Measurements from ENCODE around the gene HDAC11.
"Not testable (repeated sequence)": the region's sequence is repeated elsewhere in the genome, so short reads cannot be mapped to it uniquely, and the experiment has no call there.

HDAC11 gene

DNA sequence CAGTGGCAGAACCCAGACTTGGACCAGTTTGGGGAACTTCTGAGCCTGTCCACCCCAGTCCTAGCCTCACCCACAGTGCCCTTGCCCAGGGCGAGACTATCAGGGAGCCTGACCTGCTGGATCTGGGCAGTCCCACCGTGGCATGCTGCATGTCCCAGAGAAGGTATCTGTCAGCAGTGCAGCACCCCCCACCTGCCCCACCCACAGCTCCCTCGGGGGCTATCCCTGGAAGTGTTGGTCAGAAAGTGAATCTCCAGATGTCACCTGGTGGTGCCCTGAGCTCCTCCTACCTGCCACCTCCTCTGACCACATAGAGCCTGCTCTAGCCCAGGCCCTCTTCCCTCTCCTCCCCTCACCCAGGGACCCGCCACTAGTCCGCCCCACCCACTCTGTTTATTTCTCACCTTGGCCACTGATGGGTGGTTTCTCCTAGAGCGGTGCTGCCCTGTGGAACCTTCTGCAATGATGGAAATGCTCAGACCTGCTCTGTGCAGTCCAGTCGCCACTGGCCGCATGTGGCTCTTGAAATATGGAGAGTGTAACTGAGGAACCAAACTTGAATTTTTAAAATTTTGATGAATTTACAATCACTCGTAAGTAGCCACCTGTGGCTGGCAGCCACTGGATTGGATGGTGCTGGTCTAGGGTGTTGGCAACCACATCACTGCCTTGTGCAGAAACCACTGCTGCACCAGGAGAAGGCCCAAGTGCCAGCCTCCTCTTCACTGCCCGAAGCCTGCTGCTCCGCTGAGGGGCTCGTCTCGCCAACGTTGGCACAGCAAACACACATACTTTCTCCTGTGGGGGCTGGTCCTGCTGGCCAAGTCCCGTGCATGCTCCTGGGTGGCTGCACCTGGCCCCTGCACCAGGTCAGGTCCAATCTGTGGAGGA lies 13.1 kb downstream of the HDAC11 start:
- DNase-seq (ENCODE audit: extremely low read depth in 1 of 2, low read depth in 1 of 2), result no peak

DNA sequence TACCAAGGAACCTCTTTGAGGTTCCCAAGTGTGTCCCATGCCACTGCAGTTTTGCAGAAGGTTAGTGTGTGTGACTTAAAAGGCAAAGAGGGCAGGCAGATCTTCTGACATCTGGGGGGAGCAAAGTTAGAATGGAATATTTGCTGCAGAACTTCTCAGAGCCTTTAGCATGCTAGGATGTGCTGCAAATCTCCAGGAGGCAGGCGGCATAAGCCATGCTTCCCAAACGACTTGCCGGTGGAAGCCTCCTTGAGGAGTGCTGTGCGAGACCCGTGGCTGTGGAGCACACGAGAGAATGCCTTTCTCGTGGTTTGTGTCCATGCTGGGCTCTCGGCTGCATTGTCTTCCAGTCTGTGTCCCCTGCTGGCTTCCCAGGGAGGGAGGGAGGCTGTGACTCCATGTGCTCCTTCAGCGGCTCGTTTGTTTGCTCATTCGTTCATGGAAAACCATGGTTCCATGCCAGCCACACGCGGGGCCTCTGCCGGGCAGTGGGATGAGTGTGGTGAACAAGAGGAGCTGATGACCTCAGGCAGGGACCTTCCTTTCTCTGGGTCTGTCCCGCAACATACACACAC lies 13.8 kb downstream of the HDAC11 start:
- no peak for DNase-seq (ENCODE audit: extremely low read depth in 1 of 2, low read depth in 1 of 2)

DNA sequence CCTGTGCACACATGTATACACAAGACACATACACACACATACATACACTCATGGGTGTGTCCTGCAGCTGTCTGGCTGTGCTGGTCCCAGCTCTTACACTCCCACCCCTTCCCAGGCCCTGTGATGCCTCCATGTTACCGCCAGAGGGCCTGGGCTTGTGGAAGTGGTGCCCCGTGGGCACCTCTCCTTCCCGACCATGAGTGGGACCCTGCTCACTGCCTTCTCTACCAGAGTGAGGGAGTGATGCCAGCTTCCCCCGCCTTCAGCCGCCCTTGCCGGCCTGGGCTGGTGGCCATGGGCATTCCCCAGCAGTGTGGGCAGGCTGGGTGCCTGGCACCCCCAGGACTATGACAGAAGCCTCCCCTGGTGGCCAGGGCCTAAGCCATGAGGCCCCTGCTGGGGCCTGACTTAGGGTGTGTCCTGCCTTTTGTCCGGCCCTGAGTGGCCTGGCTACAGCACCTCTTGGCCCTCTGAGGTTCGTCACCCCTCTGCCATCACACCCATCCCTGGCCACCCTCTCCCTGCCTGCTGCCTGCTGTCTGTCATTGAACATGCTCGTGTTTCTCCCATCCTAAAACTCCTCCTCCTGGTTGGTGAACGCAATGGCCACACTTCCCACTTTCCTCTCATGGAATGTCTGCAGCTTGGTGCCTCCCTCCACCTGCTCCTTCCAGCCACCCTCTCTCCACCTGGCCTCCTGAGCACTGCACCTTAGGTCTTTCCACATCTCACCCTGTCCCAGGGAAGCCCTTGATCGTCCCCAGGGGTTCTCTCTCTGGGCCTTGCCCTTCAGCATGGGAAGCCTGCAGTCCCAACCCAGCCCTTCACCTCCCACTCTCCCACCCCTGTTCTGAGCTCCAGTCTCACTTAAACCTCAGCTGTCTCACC lies 14.6 kb downstream of the HDAC11 start:
- no peak for DNase-seq (ENCODE audit: extremely low read depth in 1 of 2, low read depth in 1 of 2)

DNA sequence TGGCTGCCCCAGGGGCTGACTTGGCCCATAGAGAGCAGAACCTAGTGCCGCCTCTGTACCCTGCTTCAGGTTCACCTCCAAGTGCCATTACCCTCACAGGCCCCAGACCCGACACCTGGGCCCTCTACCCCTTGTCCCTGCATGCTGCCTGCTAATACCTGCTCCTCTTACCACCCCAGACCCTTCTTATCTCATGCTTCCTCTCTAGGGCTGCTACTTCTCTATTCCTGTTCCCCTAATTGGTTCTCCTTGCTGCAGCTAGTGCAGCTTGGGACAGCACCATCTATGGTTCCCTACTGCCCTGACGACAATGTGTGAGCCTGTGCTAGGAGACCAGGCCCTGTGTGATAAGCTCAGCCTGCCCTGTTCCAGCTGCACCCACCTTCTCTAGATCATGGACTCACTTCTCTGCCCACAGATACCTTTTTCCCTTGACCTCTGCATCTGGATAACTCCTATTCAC lies 15.3 kb downstream of the HDAC11 start:
- DNase-seq (ENCODE audit: extremely low read depth in 1 of 2, low read depth in 1 of 2), result no peak

DNA sequence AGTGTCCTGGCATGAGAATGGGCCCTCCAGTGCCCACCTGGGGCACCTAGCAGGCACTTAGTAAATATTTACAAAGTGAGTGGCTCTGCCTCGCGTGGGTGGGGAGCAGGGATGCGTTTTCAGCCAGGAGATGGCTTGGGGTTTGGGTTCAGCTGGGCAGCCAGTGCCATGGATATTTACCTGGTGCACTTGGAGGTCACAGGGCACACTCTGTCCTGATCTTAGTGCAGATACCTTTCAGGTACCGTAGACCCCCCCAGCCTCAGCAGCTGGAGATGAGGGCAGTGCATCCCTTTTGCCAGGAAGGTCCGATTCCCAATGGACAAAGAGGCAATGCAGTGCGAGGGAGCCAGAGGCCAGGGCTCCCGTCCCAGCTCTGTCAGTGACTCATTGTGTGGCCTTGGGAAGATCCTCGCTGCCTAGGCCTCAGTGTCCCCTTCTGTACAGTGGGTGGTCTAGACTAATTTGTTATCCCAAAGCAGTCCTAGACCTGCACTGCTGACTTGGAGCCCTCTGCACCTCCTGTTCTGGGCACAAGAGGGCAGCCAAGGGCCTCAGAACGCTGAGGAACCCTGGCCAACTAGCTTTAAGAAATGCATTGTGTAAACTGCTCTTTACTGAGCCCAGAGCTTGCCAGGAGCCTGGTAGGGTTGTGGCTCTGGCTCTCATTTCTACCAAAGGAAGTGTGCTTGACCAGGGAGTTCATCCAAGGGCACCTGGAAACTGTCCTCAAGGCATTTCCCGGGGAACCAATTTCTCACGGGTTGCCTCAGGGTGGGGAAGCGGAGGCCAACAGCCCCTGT lies 16.0 kb downstream of the HDAC11 start:
- peak; percentile 25 to 38 for DNase-seq (ENCODE audit: extremely low read depth in 1 of 2, low read depth in 1 of 2)

DNA sequence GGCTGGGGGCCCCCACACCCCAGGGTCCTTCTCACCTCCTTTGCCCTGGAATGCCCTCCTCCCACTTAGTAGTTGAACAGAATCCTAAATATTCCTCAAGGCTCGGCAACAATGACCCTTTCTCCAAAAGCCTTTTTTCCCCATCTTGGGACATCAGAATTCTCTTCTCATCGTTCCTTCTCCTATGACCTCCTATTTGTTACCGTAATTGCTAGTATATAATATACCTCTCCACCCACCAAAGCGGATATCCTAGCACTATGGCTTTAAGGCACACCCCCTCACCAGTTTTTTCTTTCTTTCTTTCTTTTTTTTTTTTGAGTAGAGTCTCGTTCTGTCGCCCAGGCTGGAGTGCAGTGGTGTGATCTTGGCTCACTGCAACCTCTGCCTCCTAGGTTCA lies 16.8 kb downstream of the HDAC11 start:
- no peak for DNase-seq (ENCODE audit: extremely low read depth in 1 of 2, low read depth in 1 of 2)

DNA sequence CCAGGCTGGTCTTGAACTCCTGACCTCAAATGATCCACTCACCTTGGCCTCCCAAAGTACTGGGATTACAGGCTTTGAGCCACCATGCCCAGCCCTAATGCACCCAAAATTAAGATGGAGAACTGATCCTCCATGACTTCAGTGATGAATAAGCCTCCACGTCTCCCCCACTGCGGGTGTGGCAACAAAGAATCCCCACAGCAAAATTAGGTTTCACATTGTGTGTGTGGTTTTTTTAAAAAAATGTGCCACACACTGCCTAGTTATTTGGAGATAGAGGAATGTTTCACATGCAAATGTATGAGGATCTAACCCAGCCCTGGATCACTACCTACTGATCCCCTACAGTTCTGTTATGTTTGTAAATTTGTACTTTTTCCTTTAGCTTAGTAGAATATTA lies 17.3 kb downstream of the HDAC11 start:
- DNase-seq (ENCODE audit: extremely low read depth in 1 of 2, low read depth in 1 of 2), result no peak

DNA sequence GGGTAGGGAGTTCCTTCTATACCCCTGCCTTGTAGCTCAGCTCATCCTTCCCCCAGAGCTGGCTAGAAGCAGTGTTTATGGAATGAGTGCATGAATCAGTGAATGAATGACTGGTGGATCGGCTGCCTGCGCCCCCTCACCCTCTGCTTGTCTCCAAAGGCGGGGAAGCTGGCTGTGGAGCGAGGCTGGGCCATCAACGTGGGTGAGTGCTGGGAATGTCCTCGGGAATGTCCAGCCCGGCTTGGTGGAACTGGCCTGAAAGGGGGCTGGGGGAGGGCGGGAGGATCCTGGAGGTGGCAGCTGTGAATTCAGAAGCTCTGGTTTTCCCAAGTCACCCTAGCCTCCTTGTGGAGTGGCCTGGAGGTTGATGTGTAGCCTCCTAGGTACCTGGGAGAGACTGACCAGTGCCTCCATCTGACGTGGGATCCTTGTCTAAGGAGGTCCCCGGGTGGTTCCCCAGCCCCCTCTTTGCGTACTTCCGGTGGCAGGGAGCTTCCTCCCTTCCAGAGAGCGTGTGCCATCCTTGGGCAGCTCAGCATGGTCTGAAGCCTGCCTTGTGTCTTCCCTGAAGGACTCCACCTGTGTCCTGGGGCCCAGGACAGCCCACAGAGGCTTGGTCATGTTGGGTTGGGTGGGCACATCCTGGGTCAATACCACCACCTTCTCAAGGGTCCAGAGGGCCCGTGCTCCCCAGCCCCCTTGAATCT lies 18.4 kb downstream of the HDAC11 start:
- no peak for DNase-seq (ENCODE audit: extremely low read depth in 1 of 2, low read depth in 1 of 2)

DNA sequence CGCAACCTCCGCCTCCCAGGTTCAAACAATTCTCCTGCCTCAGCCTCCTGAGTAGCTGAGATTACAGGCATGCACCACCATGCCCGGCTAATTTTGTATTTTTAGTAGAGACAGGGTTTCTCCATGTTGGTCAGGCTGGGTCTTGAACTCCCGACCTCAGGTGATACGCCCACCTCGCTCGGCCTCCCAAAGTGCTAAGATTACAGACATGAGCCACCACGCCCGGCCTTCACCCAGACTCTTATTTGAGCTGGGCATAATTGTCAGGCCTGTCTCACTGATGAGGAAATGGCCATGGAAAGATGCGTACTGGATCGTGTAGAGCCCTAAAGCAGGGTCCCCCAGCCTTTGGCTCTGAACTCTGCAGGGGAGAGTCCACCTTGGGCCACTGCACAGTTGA lies 19.1 kb downstream of the HDAC11 start:
- DNase-seq (ENCODE audit: extremely low read depth in 1 of 2, low read depth in 1 of 2), result not testable (repeated sequence)

DNA sequence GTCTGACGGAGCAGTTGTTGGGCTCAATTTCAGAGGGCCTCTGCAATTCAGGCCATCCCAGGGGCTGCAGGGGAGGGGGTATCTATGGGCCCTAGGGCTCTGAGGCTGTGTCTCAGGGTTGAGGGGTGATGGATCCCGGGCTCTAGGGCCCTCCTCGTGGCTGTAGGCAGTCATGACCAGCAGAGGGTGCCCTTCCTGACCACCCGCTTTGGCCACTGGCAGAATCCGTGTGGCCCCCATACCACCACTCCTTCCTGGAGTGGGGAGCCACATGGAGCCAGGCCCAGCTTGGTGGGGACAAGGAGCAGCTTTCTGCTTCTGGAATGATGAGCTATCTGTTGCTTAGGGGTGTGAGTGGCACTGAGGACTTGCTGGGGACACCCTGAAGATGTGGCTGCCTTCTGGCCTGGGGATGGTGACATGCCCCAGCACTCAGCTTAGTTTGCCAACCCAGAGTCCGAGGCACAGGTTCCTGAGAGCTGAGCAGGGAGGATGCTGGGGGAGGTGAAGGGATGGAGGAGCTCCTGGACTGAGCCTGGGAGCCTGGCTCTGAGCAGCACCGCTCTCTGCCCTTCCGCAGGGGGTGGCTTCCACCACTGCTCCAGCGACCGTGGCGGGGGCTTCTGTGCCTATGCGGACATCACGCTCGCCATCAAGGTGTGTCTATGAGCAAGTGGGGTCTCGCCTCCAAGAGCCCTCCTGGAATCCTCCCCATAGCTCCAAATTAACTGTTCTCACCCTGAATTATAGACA lies 20.2 kb downstream of the HDAC11 start:
- no peak for DNase-seq (ENCODE audit: extremely low read depth in 1 of 2, low read depth in 1 of 2)

DNA sequence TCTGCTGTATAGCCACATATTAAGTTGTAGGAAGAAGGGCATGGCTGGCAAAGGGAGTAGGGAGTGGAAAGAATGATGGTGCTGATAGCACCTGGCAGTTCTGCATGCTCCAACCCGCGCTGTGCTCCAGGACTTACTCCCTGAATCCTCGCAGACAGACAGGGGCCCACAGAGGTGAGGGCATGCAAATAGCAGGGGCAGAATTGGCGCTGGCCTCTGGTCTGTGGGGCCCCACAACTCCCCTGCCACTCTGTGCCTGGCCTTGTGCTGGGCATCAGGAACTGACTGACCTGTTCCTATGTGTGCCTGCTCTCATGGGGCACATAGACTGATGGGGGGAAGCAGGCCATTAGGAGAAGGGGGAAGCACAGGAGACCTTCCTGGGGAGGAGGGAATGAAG lies 20.9 kb downstream of the HDAC11 start:
- no peak for DNase-seq (ENCODE audit: extremely low read depth in 1 of 2, low read depth in 1 of 2)

DNA sequence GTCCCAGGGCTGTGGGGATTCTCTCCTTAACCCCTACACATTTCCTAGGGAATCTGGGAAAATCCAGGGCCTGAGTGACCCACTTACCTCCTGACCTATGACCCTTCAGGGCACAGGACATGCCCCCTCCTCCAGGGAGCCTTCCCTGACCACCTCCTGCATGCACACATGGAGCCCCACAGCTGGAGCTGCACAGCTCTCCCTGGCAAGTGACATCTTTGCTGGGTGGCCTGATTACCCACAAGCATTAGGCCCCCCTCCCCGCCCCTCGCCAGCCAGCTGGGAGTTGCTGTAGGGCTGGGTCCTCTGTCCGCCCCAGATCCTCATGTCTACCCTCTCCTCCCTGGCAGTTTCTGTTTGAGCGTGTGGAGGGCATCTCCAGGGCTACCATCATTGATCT lies 21.4 kb downstream of the HDAC11 start:
- no peak for DNase-seq (ENCODE audit: extremely low read depth in 1 of 2, low read depth in 1 of 2)

DNA sequence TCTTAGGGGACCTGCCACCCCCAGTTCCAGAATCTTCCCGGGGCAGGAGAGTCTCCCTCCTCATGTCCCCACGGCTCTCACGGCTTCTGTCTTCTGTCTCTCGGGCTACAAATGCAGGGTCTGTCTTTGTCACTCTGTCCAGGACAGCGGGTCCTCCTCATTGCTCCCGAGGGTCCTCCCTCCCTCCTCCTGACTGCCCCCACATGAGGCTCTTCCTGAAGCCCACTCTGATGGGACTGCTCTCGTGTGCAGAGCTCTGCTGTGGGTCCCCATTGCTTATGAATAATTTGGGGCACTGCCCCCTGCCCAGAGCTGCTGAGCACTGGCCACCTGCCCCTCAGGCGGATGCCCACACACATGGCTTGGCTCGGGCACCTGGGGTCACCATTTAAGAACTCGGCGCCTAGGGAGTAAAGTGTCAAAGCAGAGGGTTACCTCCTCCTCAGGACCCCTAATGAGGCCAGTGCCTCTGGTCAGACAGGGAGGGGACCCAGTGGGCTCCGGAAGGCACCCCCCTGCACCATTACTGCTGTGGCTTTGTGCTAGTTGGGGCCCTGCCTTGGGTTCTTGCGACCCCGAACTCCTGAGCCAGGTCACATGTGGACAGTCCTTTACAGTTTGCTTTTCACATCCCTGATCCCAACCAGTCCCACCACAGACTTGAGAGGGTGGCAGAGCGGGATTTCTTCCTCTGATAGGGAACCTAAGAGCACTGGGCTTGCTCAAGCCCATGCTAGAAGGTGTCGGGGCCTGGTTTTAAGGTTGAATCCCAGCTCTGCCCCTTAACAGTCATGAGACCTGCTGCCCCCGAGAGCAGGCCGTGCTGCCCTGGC lies 22.1 kb downstream of the HDAC11 start:
- no peak for DNase-seq (ENCODE audit: extremely low read depth in 1 of 2, low read depth in 1 of 2)

DNA sequence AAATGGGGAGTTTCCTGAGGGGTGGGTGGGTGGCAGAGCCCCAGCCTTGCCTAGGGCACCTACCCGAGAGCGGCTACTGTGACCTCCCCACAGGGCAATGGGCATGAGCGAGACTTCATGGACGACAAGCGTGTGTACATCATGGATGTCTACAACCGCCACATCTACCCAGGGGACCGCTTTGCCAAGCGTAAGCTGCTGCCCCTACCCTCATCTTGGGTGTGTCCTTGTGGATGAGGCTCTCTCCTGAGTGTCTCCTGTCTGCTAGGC lies 22.6 kb downstream of the HDAC11 start:
- no peak for DNase-seq (ENCODE audit: extremely low read depth in 1 of 2, low read depth in 1 of 2)

DNA sequence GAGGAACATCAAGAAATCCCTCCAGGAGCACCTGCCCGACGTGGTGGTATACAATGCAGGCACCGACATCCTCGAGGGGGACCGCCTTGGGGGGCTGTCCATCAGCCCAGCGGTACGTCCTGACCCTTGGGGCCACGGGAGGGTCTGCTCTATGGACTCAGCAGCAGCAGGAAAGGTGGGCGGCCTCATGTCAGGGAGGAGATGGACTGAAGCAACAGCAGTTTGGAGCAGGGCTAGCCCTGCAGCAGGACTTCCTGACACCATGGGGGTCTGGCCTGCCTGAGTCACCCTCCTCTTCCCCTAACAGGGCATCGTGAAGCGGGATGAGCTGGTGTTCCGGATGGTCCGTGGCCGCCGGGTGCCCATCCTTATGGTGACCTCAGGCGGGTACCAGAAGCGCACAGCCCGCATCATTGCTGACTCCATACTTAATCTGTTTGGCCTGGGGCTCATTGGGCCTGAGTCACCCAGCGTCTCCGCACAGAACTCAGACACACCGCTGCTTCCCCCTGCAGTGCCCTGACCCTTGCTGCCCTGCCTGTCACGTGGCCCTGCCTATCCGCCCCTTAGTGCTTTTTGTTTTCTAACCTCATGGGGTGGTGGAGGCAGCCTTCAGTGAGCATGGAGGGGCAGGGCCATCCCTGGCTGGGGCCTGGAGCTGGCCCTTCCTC lies 24.2 kb downstream of the HDAC11 start:
- no peak for DNase-seq (ENCODE audit: extremely low read depth in 1 of 2, low read depth in 1 of 2)

DNA sequence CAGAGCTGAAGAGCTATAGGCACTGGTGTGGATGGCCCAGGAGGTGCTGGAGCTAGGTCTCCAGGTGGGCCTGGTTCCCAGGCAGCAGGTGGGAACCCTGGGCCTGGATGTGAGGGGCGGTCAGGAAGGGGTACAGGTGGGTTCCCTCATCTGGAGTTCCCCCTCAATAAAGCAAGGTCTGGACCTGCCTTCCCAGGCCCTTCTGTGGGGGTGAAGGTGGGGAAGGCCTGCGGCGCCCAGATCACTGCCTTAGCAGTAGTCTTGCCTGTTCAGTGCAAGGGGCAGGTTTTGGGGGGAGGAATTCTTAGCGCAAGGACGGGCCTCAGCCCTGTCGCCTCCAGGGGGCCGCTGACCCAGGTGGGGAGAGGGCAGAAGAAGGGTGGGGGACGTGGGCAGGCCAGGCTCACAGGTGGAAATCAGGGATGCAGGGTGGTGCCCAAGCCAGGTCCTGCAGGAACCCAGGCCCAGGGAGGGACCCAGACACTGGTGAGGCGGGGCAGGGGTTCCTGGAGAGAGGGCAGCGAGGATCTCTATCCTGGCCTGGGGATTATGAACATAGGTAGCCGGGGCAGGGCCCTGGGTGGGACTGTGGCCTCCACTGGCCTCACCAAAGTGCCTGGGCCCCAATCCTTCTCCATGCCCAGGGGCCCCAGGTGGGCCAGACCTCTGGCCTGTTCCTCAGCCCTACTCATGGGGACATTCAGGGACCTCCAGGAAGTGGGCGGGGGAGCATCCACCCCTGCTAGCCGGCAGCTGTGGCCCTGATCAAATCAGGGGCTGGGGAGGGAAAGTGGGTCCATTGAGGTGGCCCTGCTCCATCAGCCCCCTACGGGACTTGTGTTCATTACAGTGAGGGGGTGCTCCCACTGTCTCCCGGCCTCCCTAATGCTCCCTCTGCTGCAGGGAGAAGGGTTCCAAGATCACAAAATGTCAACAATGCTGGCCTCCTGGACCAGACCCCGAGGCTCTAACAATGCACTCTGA lies 25.3 kb downstream of the HDAC11 start:
- no peak for DNase-seq (ENCODE audit: extremely low read depth in 1 of 2, low read depth in 1 of 2)

DNA sequence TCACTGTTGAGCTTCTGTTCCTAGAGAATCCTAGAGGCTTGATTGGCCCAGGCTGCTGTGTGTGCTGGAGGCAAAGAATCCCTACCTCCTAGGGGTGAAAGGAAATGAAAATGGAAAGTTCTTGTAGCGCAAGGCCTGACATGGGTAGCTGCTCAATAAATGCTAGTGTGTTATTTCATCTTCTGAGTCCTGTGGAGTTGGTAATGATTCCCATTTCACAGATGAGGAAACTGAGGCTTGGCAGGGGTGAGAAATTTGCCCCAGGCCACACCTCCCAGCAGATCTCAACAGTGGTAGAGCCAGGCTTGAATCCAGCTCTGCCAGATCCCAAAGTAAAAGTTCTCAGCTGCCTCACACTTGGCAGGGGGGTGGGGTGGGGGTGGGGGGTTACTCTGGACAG lies 26.1 kb downstream of the HDAC11 start:
- DNase-seq (ENCODE audit: extremely low read depth in 1 of 2, low read depth in 1 of 2), result no peak
